ENCODE results near the gene IFI30. TPM values are rescaled to one million over a fixed set of nuclear protein-coding genes. Genes with fewer than 3 reads are reported as not detected.

The IFI30 gene
- total RNA-seq, 1 donor: 25.0 TPM

DNA sequence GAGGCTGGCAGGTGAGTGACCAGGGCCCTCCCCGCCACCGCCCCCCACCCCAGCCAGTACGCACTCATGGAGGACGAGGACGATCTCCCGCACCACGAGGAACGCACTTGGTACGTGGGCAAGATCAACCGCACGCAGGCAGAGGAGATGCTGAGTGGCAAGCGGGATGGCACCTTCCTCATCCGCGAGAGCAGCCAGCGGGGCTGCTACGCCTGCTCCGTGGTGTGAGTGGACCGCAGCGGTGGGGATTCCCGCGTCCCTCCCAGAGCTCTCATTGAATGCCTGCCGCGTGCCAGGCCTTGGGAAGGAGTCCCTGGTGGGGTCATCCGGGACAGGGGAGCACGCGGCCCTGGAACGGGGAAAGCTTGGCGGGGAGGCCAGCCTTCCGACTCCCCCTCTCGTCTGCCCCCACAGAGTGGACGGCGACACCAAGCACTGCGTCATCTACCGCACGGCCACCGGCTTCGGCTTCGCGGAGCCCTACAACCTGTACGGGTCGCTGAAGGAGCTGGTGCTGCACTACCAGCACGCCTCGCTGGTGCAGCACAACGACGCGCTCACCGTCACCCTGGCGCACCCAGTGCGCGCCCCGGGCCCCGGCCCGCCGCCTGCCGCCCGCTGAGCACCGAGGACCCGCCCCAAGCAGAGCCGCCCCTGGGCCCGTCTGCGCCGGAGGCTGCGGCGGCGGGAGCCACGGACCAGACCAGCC is 4.8 kb upstream of the IFI30 start:
- DNase-seq (ENCODE audit: low read depth in 2 of 3, low spot score in 2 of 3): no peak

DNA sequence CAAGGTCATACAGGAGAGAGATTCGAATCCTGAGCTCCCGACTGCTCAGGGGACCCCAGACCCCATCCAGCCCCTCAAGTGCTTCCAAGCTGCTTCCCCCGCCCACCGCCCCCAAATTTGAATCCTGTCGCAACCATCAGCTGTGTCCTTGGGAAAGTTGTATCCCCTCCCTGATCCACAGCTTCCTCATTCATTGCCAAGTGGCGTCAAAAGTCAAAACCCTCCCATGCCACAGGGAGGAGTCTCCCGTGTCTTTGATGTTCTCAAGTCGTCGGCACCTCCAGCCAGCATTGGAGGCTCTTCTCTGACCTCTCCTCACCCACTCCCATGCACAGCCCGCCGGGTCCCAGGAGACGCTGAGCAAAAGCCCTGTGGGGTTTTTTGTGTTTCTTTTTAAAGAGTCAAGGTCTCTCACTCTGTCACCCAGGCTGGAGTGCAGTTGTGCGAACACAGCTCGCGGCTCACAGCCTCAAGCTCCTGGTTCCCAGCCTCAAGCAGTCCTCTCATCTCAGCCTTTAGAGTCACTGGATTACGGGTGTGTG is 2.8 kb upstream of the IFI30 start:
- DNase-seq (ENCODE audit: low read depth in 2 of 3, low spot score in 2 of 3): no peak

DNA sequence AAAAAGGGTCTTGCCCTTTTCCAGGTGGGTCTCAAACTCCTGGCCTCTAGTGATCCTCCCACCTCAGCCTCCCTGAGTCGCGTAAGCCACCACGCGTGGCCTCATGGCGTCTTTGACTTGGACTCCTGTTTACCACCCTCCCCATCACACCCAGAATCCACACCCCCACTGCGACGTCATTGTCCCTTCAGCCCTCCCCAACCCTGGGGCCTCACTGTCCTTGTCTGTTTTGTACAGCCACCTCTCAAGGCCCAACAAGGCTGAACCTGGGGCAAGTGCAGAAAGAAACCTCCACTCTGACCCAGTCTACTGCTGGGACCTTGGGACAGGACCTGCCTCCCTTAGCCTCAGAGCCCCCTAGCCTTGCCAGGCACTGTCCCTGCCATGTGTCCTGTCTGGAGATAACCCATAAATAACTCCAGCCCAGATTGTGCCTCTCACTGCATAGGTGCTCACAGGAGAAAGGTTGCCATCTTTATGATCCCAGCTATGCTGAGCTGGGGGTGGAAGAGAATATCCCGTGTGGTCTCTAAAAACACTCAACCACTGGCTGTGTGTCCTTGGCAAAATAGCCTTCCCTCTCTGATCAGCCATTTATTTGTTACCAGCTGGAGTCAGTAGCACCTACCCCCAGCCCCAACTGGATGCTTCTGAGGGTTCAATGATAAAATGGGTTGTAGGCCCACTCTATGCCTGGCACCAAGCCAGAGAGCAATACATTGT is 1.8 kb upstream of the IFI30 start:
- no peak for DNase-seq (ENCODE audit: low read depth in 2 of 3, low spot score in 2 of 3)

DNA sequence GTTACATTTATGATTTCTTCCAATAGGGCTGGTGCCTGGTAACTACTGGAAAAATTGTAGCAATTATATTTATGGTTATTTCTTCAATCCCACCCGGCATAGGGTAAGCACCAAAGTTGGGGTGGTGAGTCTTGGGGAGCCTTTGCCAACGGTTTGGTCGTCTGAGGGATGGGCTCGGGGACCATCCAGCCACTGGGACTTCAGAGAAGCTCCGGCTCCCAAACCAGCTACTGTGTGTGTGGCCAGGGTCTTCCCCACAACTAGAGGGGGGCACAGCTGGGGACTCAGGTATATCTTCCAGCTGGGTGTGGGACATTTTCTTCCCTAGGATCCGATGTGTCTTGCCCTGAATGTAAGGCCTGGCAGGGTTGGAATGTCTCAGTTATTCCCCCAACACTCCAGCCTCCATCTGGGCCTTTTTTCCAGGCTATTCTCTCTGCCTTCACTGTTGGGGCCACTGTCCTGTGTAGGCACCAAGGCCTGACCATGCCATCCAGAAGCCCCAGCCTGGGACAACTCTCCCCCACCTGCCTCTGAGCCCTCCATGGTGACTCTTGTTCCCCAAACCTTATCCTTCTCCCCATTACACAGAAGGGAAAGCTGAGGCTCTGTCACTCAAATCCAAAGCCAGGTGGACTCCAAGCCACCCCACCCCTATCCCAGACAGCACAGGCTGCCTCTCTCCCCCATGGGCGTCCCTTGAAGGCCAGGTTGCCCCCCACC is 1.1 kb upstream of the IFI30 start:
- no peak for DNase-seq (ENCODE audit: low read depth in 2 of 3, low spot score in 2 of 3)

DNA sequence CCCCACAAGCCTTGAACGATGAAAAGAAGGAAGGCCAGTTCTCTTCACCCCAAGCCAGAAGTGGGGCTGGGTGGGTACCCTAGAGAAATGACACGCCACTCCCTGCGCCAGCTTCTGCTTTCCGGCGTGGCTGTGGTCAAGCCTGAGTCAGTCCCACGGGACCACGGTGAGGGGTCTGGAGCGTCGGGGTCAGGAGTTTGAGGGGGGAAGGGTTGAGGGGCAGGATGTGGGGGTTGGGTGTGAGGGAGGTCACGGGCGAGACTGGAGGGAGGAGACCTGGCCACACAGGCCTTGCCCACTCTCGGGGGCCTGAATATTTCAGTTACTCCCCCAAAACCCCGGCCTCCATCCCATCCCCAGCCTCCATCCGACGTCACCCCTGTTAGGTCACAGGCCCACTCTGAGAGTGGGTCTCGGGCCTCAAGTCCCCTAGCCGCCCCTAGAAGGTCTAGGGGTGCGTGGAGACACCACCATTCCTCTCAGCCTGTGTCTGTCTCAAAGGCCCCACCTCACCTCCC is 500 bp upstream of the IFI30 start:
- peak in 1 of 3 donors; percentile 83 for DNase-seq (ENCODE audit: low read depth in 2 of 3, low spot score in 2 of 3)

DNA sequence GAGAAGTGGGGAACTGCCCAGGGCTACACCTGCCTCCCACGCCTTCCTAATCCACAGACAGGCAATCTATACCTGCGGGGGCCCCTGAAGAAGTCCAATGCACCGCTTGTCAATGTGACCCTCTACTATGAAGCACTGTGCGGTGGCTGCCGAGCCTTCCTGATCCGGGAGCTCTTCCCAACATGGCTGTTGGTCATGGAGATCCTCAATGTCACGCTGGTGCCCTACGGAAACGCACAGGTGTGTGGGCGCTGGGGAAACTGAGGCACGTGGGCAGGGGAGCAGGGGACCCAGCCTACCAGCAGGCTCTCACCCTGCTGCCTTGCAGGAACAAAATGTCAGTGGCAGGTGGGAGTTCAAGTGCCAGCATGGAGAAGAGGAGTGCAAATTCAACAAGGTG is 1.4 kb downstream of the IFI30 start:
- no peak for DNase-seq (ENCODE audit: low read depth in 2 of 3, low spot score in 2 of 3)

DNA sequence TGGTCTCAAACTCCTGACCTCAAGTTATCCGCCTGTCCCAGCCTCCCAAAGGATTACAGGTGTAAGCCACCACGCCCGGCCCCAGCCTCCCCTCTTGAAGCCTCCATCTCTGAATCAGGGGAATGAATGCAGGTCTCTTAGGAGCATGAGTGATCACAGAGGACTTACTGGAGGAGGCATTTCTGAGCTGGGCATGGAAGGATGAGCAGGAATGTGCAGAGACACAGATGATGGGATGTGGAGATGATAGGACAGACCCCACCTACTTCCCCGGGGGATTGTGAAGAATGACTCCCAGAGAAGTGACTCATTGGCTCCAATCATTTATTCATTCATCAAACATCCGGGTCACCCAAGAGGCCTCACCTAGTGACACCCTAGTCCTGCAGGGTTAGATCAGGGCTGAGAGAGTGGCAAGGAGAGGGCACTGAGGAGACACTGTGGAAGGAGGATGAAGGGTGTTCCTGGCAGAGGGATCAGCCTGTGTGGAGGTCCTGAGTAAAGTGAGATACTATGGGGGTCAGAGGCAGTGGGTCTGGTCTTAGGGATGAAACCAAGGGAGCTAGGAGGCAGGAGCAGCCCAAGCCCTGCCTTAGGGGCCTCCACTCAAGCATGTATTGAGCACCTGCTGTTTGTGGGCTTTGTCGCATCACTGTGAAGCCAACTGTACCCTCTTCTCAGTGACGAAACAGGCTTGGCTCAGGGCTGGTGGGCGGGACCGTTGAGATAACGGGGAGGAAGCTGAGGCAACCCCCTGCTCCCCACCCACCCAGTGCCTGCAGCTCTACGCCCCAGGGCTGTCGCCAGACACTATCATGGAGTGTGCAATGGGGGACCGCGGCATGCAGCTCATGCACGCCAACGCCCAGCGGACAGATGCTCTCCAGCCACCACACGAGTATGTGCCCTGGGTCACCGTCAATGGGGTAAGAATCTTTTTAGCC is 3.0 kb downstream of the IFI30 start:
- DNase-seq (ENCODE audit: low read depth in 2 of 3, low spot score in 2 of 3): no peak

DNA sequence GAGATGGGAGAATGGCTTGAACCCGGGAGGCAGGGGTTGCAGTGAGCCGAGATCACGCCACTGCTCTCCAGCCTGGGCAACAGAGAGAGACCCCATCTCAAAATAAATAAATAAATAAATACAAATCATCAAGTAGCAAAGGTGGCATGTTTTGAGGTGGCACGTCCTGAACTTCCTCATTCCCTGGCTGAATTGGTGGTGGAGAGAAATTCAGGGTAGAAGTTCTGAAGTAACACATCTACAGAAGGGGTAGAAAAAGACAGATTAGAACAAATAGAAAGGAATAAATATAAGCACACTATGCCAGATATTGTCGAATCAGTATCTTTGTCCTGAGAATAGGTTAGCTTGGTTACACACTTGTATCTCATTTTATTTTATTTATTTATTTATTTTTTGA is 6.3 kb downstream of the IFI30 start:
- no peak for DNase-seq (ENCODE audit: low read depth in 2 of 3, low spot score in 2 of 3)

DNA sequence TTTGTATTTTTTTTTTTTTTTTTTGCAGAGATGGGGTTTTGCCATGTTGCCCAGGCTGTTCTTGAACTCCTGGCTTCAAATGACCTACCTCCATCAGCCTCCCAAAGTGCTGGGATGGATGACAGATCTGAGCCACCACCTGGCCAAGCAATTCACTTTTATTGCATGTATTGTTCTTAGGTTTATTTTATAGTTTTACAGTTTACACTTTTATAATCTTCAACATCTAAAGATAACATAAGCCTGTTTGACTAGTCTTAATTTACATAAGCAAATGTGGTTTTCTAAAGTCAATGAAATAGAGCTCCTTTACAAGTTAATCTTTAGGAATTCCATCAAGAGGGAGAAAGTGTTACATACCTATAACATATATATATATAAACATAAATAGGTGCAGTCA is 9.9 kb downstream of the IFI30 start:
- DNase-seq (ENCODE audit: low read depth in 2 of 3, low spot score in 2 of 3): no peak

DNA sequence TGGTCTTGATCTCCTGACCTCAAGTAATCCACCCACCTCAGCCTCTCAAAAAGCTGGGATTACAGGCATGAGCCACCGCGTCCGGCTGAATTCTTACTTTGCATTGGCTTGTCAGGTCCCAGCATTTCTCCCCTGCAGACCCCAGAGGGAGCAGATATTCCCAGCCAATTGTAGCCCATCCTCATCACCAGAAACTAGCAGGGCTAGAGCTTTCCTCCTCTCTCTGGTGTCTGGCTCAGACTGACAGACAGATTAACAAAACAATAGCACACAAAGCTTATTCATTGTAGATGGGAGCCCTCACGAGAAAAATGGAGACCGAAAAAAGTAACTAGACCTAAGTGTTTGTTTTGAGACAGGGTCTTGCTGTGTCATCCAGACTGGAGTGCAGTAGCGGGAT is 11.9 kb downstream of the IFI30 start:
- DNase-seq (ENCODE audit: low read depth in 2 of 3, low spot score in 2 of 3): no peak

DNA sequence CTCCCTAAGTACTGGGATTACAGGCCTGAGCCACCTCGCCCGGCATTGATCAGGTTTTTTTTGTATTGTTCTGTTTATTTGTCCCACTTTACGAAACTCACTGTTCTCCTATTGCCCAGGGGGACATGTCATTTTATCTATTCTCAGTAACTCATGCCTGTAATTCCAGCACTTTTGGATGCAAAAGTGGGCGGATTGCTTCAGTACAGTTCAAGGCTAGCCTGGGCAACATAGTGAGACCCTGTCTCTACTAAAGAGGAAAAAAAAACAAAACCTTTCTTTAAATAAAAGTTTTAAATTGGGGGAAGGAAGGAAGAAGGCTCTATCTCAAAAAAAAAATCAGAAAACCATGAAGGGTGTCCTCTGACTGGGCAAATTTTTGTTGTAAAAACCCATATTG is 16.7 kb downstream of the IFI30 start:
- DNase-seq (ENCODE audit: low read depth in 2 of 3, low spot score in 2 of 3): no peak

DNA sequence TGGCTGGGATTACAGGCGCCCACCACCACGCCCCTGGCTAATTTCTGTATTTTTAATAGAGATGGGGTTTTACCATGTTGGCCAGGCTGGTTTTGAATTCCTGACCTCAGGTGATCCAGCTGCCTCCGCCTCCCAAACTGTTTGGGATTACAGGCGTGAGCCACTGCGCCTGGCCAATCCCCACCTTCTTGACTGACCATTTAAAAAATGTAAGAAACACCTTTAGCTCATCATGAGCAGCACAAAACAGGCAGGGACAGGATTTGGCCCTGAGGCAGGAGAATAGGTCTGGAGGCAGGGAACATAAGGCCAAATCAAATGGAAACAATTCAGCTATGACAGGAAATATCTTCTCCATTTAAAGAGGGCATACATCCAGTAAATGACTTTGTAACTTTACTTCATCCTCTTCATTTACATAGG is 18.0 kb downstream of the IFI30 start:
- DNase-seq (ENCODE audit: low read depth in 2 of 3, low spot score in 2 of 3): no peak

DNA sequence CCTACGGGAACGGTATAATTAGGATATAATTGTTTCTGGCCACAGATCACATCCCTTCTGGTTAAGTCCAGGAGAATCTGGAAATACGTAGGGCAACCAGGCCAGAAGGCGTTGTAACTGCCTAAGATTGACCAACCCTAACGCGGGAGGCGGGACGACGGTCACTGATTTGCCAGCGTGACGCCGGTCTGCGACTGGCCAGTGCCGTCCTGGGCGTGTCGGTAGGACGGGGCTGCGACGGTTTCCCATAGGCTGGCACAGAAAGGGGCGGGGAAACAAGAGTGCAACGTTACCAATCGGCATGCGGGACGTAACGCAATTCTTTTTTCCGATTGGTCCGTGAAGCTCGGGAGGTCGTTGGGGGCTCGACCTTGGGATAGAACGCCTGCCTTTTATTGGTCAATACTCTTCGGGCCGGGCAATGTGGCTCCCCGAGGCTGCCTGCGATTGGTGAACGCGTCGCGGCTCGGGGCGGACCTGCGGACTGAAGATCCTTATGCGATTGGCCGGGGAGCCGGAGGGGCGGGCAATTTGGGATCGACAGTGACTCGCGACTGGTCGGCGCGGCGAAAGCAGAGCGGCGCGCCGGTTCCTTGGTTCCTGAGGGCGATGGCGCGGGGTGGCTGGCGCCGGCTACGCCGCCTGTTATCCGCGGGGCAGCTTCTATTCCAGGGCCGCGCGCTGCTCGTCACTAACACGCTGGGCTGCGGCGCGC is 19.2 kb downstream of the IFI30 start, which contains the start of gene MPV17L2:
MPV17L2 (plus strand) TSS at position 546 of the 715 bp plus-strand sequence; CDS start at position 610, 64 bp downstream.
- peak; percentile 93 to 100 (median 100) for DNase-seq (ENCODE audit: low read depth in 2 of 3, low spot score in 2 of 3)

DNA sequence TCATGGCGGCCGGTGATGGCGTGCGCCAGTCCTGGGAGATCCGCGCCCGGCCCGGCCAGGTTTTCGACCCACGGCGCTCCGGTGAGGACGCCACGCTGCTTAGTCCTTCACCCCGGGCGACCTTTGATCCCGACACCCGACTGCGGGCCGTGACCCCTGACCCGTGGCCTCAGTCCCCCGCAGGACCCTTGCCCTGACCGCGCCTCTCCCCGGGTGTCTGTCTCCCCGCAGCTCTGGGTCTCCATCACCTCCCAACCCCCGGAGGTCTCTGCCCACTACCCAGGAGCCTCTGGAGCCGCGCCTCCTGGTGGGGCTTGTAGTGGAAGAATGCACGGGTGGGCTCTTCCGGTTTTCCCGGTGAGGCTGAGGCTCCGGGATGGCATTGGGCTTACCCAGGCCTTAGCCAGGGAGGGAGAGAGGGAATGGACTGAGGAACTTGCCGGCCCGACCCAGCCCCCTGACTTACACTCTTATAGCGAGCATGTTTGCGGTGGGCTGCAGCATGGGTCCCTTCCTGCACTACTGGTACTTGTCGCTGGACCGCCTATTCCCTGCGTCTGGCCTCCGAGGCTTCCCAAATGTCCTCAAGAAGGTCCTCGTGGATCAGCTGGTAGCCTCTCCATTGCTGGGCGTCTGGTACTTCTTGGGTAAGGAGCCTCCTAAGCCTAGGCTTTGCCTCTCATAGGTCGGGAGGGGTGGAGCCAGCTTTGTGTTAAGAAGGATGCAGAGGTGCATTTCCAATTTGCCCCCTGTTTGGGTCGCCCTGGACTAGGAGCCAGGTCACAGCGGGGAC is 20.0 kb downstream of the IFI30 start:
- no peak for DNase-seq (ENCODE audit: low read depth in 2 of 3, low spot score in 2 of 3)

DNA sequence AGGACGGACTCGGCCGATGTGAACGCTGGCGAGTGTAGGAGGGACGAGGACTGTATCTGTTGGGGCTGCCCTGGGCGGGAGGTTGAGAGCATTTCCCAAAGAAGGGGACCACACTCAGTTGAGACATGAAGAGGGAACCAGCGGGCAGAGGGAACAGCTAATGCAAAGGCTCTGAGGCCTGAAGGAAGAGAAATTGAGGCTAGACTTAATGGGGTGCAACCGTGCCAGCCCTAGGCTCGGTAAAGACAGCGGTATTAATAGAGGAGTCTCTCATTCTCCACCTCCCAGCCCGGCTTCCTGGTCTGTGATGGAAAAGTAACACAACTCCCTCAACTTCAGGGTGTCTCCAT is 20.5 kb downstream of the IFI30 start:
- DNase-seq (ENCODE audit: low read depth in 2 of 3, low spot score in 2 of 3): no peak

DNA sequence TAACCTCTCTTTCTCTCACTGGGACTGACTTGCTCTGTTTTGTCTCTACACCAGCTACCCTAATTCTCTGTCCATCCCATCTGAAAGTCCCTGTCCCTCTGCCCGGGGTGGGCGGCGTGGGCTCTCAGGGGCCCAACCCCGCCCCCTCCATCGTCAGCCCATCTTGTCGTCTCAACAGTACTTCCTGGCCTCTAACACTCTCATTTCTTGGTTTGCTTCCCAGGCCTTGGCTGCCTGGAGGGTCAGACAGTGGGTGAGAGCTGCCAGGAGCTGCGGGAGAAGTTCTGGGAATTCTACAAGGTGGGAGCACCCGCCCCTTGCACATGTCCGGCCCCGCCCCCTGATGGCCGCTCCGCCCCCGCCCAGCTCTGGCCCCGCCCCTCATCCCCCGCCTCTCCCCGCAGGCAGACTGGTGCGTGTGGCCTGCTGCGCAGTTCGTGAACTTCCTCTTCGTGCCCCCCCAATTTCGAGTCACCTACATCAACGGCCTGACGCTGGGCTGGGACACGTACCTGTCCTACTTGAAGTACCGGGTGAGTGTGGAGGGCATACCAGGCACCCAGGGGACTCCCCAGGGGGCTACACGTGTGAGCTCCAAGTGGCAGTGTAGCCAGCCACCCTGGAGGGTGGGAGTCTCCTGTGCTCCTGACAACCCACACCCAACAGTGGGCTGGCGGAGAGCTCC is 21.1 kb downstream of the IFI30 start:
- DNase-seq (ENCODE audit: low read depth in 2 of 3, low spot score in 2 of 3): peak in 2 of 3 donors; percentile 72

DNA sequence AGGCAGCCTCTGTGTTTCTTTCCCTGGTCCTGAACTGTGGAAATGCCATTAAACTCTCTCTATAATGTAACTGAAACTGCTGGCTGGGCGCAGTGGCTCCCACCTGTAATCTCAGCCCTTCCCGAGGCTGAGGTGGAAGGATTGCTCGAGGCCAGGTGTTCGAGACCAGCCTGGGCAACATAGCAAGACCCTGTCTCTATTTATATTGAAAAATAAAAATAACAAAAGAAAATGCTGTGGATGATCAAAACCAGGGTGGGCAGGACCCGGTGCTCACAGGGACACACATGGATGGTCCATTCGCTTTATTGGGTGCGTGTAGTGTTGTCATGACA is 22.9 kb downstream of the IFI30 start:
- no peak for DNase-seq (ENCODE audit: low read depth in 2 of 3, low spot score in 2 of 3)

DNA sequence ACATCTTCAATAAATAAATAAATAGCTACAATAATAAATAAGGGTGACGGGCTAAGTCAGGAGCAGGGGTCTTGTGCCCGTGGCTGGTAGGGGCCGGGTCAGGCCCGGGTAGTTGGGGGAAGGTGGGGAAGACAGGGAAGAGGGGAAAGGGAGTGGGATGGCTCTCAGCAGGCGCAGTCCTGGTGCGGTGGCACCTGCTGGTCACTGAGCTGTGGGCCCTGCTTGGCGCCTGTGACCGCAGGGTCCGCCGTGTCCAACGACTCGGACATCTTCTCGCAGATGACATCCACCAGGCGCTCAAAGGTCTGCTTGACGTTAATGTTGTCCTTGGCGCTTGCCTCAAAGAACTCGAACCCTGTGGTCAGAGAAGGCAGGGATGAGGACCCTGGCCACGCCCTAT is 23.7 kb downstream of the IFI30 start:
- DNase-seq (ENCODE audit: low read depth in 2 of 3, low spot score in 2 of 3): no peak
